ENCODE results near the gene ITGBL1. TPM values are rescaled to one million over a fixed set of nuclear protein-coding genes. Genes with fewer than 3 reads are reported as not detected.

ITGBL1 gene
- total RNA-seq, 2 experiments from 2014 or later: not detected

- H3K9me3 ChIP-seq (ENCODE audit: low read length): no peaks in the 10 kb centered on the region
- no peaks in the 10 kb centered on the region for H3K9me2 ChIP-seq (ENCODE audit: insufficient read depth, low read length)
- POLR2A ChIA-PET: interaction anchor here (0.5 to 1.2 kb wide), 2 partner anchors 14 to 89 kb away, joined by 3 read pairs; no protein-coding TSS in a partner anchor
- no peak overlapping the region for H2AFZ ChIP-seq (ENCODE audit: low read length)
- DNase-seq (ENCODE audit: low spot score): no peak
- no peak overlapping the region for H3K4me3 ChIP-seq (ENCODE audit: low read depth, low read length, poor library complexity, severe bottlenecking)
- no peaks in the 10 kb centered on the region for H3K79me2 ChIP-seq (ENCODE audit: insufficient read depth, low read depth, low read length)
- no TSS peak for BruUV-seq (replicated peaks)
- H3K4me2 ChIP-seq (ENCODE audit: low read length): no peak overlapping the region
- no peaks in the 10 kb centered on the region for H3K36me3 ChIP-seq (ENCODE audit: insufficient read depth, low read length)
- intact Hi-C loops (cut with micrococcal nuclease; ENCODE audit: unreplicated experiment): no loop called here
- H3K4me1 ChIP-seq (ENCODE audit: insufficient read depth, low read length, poor library complexity, severe bottlenecking): no peaks in the 10 kb centered on the region
- TF ChIP-seq, protein P1, sequence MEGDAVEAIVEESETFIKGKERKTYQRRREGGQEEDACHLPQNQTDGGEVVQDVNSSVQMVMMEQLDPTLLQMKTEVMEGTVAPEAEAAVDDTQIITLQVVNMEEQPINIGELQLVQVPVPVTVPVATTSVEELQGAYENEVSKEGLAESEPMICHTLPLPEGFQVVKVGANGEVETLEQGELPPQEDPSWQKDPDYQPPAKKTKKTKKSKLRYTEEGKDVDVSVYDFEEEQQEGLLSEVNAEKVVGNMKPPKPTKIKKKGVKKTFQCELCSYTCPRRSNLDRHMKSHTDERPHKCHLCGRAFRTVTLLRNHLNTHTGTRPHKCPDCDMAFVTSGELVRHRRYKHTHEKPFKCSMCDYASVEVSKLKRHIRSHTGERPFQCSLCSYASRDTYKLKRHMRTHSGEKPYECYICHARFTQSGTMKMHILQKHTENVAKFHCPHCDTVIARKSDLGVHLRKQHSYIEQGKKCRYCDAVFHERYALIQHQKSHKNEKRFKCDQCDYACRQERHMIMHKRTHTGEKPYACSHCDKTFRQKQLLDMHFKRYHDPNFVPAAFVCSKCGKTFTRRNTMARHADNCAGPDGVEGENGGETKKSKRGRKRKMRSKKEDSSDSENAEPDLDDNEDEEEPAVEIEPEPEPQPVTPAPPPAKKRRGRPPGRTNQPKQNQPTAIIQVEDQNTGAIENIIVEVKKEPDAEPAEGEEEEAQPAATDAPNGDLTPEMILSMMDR (conservative IDR thresholded peaks at IDR 0.05; ENCODE audit: low read length): no peak
- TF ChIP-seq EZH2phosphoT487 (IDR thresholded peaks at IDR 0.05; ENCODE audit: borderline replicate concordance, low read depth, low read length): no peak
- H3K27ac ChIP-seq (ENCODE audit: low read depth, low read length, poor library complexity, severe bottlenecking): no peak overlapping the region
- CTCF ChIA-PET (ENCODE audit: unreplicated experiment): no interaction called here
- H4K20me1 ChIP-seq (ENCODE audit: insufficient read depth, low read length): no peaks in the 10 kb centered on the region
Observed at GRCh38 chr13:101700598-101700997, 248.1 kb downstream of the ITGBL1 start.

- no peak for DNase-seq (ENCODE audit: low spot score)
- intact Hi-C loops (cut with micrococcal nuclease; ENCODE audit: unreplicated experiment): no loop called here
- TF ChIP-seq, protein P1 (conservative IDR thresholded peaks at IDR 0.05; ENCODE audit: low read length): no peak
- no peak for TF ChIP-seq EZH2phosphoT487 (IDR thresholded peaks at IDR 0.05; ENCODE audit: borderline replicate concordance, low read depth, low read length)
- BruUV-seq (replicated peaks): no TSS peak
- no peaks in the 10 kb centered on the region for H4K20me1 ChIP-seq (ENCODE audit: insufficient read depth, low read length)
- H3K4me3 ChIP-seq (ENCODE audit: low read depth, low read length, poor library complexity, severe bottlenecking): no peak overlapping the region
- no peak overlapping the region for H3K27ac ChIP-seq (ENCODE audit: low read depth, low read length, poor library complexity, severe bottlenecking)
- POLR2A ChIA-PET: no interaction called here
- H3K9me2 ChIP-seq (ENCODE audit: insufficient read depth, low read length): no peaks in the 10 kb centered on the region
- H3K9me3 ChIP-seq (ENCODE audit: low read length): no peaks in the 10 kb centered on the region
- H3K79me2 ChIP-seq (ENCODE audit: insufficient read depth, low read depth, low read length): no peaks in the 10 kb centered on the region
- H2AFZ ChIP-seq (ENCODE audit: low read length): no peak overlapping the region
- no peak overlapping the region for H3K4me2 ChIP-seq (ENCODE audit: low read length)
- no peaks in the 10 kb centered on the region for H3K4me1 ChIP-seq (ENCODE audit: insufficient read depth, low read length, poor library complexity, severe bottlenecking)
- no peaks in the 10 kb centered on the region for H3K36me3 ChIP-seq (ENCODE audit: insufficient read depth, low read length)
- CTCF ChIA-PET (ENCODE audit: unreplicated experiment): no interaction called here
Observed at GRCh38 chr13:101703081-101703480, 250.6 kb downstream of the ITGBL1 start.

DNA sequence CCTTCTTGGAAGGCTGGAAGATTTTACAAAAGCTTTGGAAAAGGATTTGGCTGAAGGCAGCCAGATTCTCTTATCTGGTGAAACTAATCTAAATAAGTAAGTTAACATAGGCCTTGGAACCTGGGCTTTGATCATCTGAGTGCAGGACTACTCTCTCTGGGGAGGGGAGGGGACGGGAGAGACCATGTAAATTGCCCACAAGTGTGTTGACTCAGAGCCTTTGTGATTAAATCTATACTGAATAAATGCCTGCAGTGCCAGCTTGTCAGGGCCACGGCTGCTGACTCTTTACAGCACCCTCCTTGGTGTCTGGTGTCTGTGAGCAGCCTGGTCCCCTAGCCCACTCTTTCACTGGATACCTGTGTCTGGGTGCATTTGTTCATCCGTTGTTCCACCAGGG is 251.4 kb downstream of the ITGBL1 start:
- Histone ChIP-seq H3K4me3 (ENCODE audit: low read depth, low read length, poor library complexity, severe bottlenecking) (no peak overlapping the region), H3K9me3 (ENCODE audit: low read length) (no peaks in the 10 kb centered on the region), H3K9me2 (ENCODE audit: insufficient read depth, low read length) (no peaks in the 10 kb centered on the region), H4K20me1 (ENCODE audit: insufficient read depth, low read length) (no peaks in the 10 kb centered on the region), H3K4me1 (ENCODE audit: insufficient read depth, low read length, poor library complexity, severe bottlenecking) (no peaks in the 10 kb centered on the region), H3K27ac (ENCODE audit: low read depth, low read length, poor library complexity, severe bottlenecking) (no peak overlapping the region), H3K36me3 (ENCODE audit: insufficient read depth, low read length) (no peaks in the 10 kb centered on the region), H3K79me2 (ENCODE audit: insufficient read depth, low read depth, low read length) (no peaks in the 10 kb centered on the region), H2AFZ (ENCODE audit: low read length) (no peak overlapping the region), H3K4me2 (ENCODE audit: low read length) (no peak overlapping the region)
- ChIA-PET POLR2A (no interaction called here), CTCF (ENCODE audit: unreplicated experiment) (no interaction called here)
- TF ChIP-seq, protein P1 (conservative IDR thresholded peaks at IDR 0.05; ENCODE audit: low read length): no peak
- TF ChIP-seq EZH2phosphoT487 (IDR thresholded peaks at IDR 0.05; ENCODE audit: borderline replicate concordance, low read depth, low read length): no peak
- intact Hi-C loops (cut with micrococcal nuclease; ENCODE audit: unreplicated experiment): no loop called here
- no peak for DNase-seq (ENCODE audit: low spot score)
- BruUV-seq (replicated peaks): no TSS peak
